ENCODE results near the gene OSBPL5.

Gene OSBPL5

DNA sequence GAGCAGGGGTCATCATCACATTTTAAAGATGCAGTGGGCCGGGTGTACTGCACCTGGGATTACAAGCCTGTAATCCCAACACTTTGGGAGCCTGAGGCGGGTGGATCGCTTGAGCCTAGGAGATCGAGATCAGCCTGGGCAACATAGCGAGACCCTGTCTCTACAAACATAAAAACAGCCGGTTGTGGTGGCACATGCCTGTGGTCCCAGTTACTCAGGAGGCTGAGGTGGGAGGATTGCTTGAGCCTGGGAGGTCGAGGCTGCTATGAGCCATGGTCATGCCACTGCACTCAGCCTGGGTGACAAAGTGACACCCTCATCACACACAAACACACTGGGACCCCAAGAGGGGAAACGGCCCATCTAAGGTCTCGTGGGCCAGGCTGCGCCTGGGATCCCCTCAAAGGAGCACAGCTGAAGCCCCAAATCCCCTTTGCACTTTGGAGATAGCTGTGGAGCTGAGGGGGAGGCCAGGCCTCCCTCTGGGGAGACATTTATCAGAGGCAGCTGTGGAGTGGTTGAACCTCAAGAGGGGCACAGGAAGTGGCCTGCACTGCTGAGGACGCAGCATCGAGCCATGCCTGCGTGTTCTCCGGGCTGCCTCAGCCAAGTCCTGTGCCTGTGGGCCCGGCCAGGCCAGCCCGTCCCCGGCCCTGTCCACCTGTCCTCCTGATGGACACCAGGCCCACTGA is 27.5 kb downstream of the OSBPL5 start:
- TF ChIP-seq POLR2AphosphoS5 (IDR thresholded peaks at IDR 0.05; ENCODE audit: low read depth, low read length) (no peak), FOXP2 (optimal IDR thresholded peaks at IDR 0.05; ENCODE audit: borderline replicate concordance, extremely low read depth, extremely low read length, insufficient read depth) (no peak), TAF1 (IDR thresholded peaks at IDR 0.05; ENCODE audit: borderline replicate concordance, insufficient read depth, low read length) (no peak), SIN3A (IDR thresholded peaks at IDR 0.05; ENCODE audit: borderline replicate concordance, insufficient read depth, low read length) (no peak), REST (IDR thresholded peaks at IDR 0.05; ENCODE audit: insufficient read depth in 1 of 2, low read depth in 2 of 2, low read length in 2 of 2) (no peak)

DNA sequence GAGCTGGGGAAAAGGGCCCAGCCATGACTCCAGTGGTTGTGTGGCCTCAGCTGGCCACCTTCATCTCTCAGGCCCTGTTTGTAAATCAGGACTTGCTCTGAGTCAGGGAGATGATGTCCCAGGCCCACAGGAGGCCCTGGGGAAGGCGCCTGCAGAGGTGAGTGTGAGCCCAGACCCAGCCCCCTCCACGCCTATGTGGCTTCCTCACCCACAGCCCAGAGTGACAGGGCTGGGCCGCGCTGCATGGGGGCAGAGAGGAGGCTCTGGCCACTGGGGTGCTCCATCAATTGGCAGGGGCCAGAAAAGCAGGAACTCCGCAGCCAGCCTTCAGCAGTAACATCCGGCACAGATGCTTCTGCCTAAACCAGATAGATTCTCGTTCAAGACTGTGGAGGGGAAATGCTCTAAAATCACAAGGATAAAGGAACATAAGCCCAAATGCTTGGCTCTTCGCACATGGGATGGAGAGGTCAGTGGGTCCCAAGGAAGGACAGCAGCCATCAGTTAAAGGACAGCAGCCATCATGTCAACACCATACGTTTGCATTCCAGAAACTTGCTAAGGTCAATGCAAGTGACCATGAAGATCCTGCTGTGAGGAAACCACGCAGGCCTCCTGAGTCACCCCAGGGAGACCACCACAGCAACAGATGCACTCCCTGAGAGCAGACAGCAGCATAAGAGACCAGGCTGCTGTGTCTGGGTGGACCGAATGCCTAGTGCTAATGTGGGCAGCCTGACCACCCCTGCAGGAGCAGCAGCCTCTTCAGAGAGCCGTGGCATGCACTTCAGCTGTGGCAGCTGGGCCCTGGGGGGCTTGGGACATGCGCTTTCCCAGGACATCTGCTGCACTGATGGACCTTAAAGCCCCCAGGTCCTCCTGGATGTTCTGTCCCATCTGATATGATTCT is 28.3 kb downstream of the OSBPL5 start:
- TF ChIP-seq REST (IDR thresholded peaks at IDR 0.05; ENCODE audit: insufficient read depth in 1 of 2, low read depth in 2 of 2, low read length in 2 of 2), result no peak
- no peak for TF ChIP-seq TAF1 (IDR thresholded peaks at IDR 0.05; ENCODE audit: borderline replicate concordance, insufficient read depth, low read length)
- TF ChIP-seq FOXP2 (optimal IDR thresholded peaks at IDR 0.05; ENCODE audit: borderline replicate concordance, extremely low read depth, extremely low read length, insufficient read depth), result no peak
- TF ChIP-seq POLR2AphosphoS5 (IDR thresholded peaks at IDR 0.05; ENCODE audit: low read depth, low read length), result no peak
- no peak for TF ChIP-seq SIN3A (IDR thresholded peaks at IDR 0.05; ENCODE audit: borderline replicate concordance, insufficient read depth, low read length)

- TF ChIP-seq SIN3A (IDR thresholded peaks at IDR 0.05; ENCODE audit: borderline replicate concordance, insufficient read depth, low read length) (no peak), TAF1 (IDR thresholded peaks at IDR 0.05; ENCODE audit: borderline replicate concordance, insufficient read depth, low read length) (no peak), POLR2AphosphoS5 (IDR thresholded peaks at IDR 0.05; ENCODE audit: low read depth, low read length) (no peak), REST (IDR thresholded peaks at IDR 0.05; ENCODE audit: insufficient read depth in 1 of 2, low read depth in 2 of 2, low read length in 2 of 2) (no peak), FOXP2 (optimal IDR thresholded peaks at IDR 0.05; ENCODE audit: borderline replicate concordance, extremely low read depth, extremely low read length, insufficient read depth) (no peak)
These were observed 29.3 kb downstream of the OSBPL5 start for GRCh38 chr11:3135481-3136440.

DNA sequence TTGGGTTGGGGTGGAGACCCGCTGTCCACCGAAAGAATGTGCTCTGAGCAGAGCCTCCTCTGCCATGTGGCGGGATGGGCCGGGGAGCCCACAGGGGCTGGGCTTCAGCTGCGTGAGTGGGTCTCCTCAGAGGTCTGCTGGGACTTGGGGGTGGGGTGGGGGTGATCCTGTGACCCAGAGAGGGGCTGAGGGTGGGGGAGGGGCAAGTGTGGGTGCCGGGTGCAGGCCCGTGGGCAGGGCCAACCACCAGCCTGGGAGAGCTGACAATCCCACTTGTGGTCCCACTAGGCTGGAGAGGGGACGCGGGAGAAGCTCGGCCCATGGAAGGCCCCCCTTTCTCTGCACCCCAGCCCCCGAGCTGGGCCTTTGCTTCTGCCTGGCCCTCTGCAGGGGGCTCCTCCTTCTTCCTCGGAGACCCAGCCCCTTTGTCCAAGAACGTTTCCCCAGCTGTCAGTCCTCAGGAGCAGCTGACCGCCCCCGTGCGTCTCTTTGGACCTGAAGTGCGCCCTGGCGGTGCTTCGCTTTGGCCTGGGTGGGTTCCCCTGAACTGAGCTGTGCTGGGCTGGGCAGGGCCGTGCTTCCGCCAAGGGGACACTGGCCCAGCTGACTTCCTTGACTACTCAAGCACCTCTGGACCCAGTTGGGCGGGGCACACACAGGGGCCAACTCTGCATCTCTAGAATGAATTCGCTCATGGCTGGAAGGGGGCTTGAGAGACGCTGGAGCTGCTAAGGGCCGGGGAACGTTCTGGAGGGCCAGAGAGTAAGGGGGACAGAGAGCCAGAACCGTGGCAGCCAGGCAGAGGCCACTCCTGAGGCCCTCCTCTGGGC is 30.2 kb downstream of the OSBPL5 start:
- TF ChIP-seq TAF1 (IDR thresholded peaks at IDR 0.05; ENCODE audit: borderline replicate concordance, insufficient read depth, low read length) (no peak), FOXP2 (optimal IDR thresholded peaks at IDR 0.05; ENCODE audit: borderline replicate concordance, extremely low read depth, extremely low read length, insufficient read depth) (no peak), SIN3A (IDR thresholded peaks at IDR 0.05; ENCODE audit: borderline replicate concordance, insufficient read depth, low read length) (no peak), POLR2AphosphoS5 (IDR thresholded peaks at IDR 0.05; ENCODE audit: low read depth, low read length) (no peak), REST (IDR thresholded peaks at IDR 0.05; ENCODE audit: insufficient read depth in 1 of 2, low read depth in 2 of 2, low read length in 2 of 2) (no peak)

Measured in PFSK-1 (cell line).